ENCODE measurements around the gene SCMH1. TPM values are rescaled to one million over a fixed set of nuclear protein-coding genes. Genes with fewer than 3 reads are reported as not detected.

SCMH1 gene
- total RNA-seq, 1 experiment from 2014 or later: 25.9 TPM

DNA sequence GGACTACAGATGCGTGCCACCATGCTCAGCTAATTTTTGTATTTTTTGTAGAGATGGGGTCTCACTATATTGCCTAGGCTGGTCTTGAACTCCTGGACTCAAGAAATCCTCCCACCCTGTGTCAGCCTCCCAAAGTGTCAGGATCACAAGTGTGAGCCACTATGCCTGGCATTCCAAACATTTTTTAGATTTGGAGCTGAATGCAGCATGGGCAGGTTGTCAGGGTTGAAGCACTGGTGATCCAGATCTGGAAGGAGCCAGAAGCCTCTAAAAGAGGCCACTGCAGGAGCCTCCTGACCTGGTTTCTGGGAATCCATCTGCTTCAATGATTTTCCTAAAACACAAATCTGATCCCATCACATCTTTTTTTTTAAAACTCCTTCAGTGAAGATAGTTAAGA lies 264.4 kb downstream of the SCMH1 start:
- no peaks in the 10 kb centered on the region for H3K9me3 Mint-ChIP-seq (ENCODE audit: low read depth, unreplicated experiment)
- H3K4me3 Mint-ChIP-seq (ENCODE audit: low read depth, unreplicated experiment): no peak overlapping the region
- TF ChIP-seq, protein P1, sequence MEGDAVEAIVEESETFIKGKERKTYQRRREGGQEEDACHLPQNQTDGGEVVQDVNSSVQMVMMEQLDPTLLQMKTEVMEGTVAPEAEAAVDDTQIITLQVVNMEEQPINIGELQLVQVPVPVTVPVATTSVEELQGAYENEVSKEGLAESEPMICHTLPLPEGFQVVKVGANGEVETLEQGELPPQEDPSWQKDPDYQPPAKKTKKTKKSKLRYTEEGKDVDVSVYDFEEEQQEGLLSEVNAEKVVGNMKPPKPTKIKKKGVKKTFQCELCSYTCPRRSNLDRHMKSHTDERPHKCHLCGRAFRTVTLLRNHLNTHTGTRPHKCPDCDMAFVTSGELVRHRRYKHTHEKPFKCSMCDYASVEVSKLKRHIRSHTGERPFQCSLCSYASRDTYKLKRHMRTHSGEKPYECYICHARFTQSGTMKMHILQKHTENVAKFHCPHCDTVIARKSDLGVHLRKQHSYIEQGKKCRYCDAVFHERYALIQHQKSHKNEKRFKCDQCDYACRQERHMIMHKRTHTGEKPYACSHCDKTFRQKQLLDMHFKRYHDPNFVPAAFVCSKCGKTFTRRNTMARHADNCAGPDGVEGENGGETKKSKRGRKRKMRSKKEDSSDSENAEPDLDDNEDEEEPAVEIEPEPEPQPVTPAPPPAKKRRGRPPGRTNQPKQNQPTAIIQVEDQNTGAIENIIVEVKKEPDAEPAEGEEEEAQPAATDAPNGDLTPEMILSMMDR (IDR thresholded peaks at IDR 0.05; ENCODE audit: unreplicated experiment): no peak
- no peaks in the 10 kb centered on the region for H3K27me3 Mint-ChIP-seq (ENCODE audit: unreplicated experiment)
- H3K36me3 Mint-ChIP-seq (ENCODE audit: insufficient read depth, unreplicated experiment): peaks cover 23% of the 10 kb centered on the region
- DNase-seq: no peak
- BruUV-seq (replicated peaks): no TSS peak
- peaks cover 48% of the 10 kb centered on the region for H3K4me1 Mint-ChIP-seq (ENCODE audit: low read depth, unreplicated experiment)
- CTCF ChIA-PET: no interaction called here
- intact Hi-C loops (cut with micrococcal nuclease; ENCODE audit: unreplicated experiment): no loop called here
- no peak overlapping the region for H3K27ac Mint-ChIP-seq (ENCODE audit: unreplicated experiment)

Other genes starting within 250 kb of the SCMH1 start
- gene SLFNL1, start 220.6 kb downstream of the SCMH1 start, total RNA-seq (2022): 0.52 and 0.83 TPM in 2 replicates
- gene FOXO6, start 119.1 kb upstream of the SCMH1 start, total RNA-seq (2022): 0.47 and 1.0 TPM in 2 replicates
- gene EDN2, start 242.4 kb upstream of the SCMH1 start, total RNA-seq (2022): 0.28 TPM in 1 of 2 replicates, not detected in the other